MM.1S (cell line): ENCODE results near the gene TEX2.

Experiments
- CTCF ChIP-seq: fragments of 300-600 bp; sonication (generic); IDR thresholded peaks from 2 replicates; pipeline ENCODE4 v1.5.1; 2016; ENCODE audit warnings: antibody characterized with exemption, low read length, mixed read lengths
- EZH2 ChIP-seq: fragments of 300-600 bp; sonication (generic); optimal IDR thresholded peaks from 2 replicates; pipeline ENCODE3; 2017; ENCODE audit warnings: low read depth, mild to moderate bottlenecking, antibody characterized with exemption, low read length, mixed read lengths

GRCh38 chr17:64174686-64175456, 88.2 kb downstream of the TEX2 start:
- TF ChIP-seq CTCF (no peak), EZH2 (no peak)
